ENCODE results near the gene DYSF.

Gene DYSF

DNA sequence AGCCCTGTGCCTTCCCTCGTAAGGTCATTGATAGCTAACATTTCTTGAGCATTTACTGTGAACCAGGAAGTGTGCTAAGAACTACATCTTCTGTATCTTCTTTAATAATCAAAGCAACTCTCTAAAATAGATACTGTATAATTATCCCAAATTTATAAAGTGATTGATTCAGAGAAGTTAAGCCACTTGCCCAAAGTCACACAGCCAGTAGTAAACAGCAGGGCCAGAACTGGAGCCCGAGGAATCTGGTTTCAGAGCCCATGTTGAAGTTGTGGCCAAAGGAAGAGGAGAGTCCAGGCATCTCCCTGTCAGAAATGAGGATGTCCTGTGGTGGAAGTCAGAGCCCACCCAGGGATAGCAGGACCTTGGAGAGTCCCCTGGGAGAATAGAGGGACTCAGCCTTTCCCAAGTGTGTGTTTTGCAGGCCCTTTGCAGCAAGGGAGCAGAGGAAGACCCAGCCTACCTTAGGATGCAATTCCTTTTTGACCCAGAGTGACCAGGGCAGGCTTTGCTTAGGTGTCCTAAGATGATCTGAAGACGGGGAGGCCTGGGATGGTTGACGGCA is 134.2 kb downstream of the DYSF start:
- no peak for TF ChIP-seq FOXP2 (optimal IDR thresholded peaks at IDR 0.05; ENCODE audit: borderline replicate concordance, extremely low read depth, extremely low read length, insufficient read depth)
- TF ChIP-seq, protein P1, sequence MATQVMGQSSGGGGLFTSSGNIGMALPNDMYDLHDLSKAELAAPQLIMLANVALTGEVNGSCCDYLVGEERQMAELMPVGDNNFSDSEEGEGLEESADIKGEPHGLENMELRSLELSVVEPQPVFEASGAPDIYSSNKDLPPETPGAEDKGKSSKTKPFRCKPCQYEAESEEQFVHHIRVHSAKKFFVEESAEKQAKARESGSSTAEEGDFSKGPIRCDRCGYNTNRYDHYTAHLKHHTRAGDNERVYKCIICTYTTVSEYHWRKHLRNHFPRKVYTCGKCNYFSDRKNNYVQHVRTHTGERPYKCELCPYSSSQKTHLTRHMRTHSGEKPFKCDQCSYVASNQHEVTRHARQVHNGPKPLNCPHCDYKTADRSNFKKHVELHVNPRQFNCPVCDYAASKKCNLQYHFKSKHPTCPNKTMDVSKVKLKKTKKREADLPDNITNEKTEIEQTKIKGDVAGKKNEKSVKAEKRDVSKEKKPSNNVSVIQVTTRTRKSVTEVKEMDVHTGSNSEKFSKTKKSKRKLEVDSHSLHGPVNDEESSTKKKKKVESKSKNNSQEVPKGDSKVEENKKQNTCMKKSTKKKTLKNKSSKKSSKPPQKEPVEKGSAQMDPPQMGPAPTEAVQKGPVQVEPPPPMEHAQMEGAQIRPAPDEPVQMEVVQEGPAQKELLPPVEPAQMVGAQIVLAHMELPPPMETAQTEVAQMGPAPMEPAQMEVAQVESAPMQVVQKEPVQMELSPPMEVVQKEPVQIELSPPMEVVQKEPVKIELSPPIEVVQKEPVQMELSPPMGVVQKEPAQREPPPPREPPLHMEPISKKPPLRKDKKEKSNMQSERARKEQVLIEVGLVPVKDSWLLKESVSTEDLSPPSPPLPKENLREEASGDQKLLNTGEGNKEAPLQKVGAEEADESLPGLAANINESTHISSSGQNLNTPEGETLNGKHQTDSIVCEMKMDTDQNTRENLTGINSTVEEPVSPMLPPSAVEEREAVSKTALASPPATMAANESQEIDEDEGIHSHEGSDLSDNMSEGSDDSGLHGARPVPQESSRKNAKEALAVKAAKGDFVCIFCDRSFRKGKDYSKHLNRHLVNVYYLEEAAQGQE (IDR thresholded peaks at IDR 0.05; ENCODE audit: insufficient read depth in 1 of 2, low read depth in 2 of 2, low read length in 2 of 2), result 0 out of 4 replicates have a peak, but pooled peaks of 1 of the 2 experiments have one; percentile 9

DNA sequence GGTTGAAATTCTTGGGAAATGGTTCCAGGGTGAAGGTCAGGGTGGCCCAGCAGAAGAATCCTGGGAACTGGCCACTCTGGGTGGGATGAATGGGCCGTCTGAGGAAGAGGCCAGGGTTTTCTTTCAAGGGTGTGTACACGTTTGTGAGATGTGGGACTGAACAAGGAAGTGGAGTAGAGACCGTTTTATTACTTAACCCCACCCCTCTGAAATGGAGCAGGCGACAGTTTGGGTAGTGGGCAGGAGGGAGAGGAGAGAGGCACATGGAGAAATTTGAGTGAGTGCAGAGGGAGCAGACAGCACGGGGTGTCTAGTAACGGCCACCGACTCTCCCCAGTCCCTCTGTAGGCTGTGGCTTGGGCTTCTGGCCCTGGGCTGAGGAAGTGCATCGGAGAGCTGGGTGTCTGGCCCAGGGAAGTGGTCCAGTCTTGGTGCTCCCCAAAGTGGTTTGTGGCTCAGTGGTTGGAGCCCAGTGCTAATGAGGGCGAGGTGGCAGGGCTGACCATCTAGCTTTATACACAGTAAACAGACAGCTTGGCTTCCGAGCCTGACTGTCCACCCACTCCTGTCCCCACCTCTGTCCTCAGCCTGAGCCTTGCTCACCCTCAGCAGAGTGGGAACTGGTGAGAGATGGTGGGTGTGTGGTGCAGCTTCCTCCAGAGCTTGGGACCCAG is 135.3 kb downstream of the DYSF start:
- TF ChIP-seq FOXP2 (optimal IDR thresholded peaks at IDR 0.05; ENCODE audit: borderline replicate concordance, extremely low read depth, extremely low read length, insufficient read depth), result no peak
- no peak for TF ChIP-seq SIN3A (IDR thresholded peaks at IDR 0.05; ENCODE audit: borderline replicate concordance, insufficient read depth, low read length)
- TF ChIP-seq, protein P1 (IDR thresholded peaks at IDR 0.05; ENCODE audit: insufficient read depth in 1 of 2, low read depth in 2 of 2, low read length in 2 of 2), result no peak
- no peak for TF ChIP-seq POLR2AphosphoS5 (IDR thresholded peaks at IDR 0.05; ENCODE audit: low read depth, low read length)

DNA sequence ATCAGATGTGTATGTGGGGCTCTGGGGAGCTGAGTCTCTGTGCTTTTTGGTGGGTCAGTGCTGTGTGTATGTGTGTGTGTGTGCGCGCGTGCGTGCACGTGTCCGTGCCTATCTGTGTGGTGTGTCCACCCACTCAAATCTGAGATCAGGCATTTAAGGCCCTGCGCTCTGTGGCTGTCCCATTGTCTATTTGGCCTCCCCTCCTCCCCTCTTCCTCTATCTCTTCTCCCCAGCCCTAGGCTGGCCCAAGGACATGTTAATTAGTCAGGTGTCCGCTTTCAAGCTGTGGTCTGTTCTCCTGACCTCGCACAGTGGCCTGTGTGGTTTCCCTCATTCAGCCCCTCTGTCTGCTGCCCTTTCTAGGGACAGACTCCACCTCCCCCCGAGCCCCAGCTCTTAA is 136.4 kb downstream of the DYSF start:
- TF ChIP-seq POLR2AphosphoS5 (IDR thresholded peaks at IDR 0.05; ENCODE audit: low read depth, low read length), result no peak
- no peak for TF ChIP-seq SIN3A (IDR thresholded peaks at IDR 0.05; ENCODE audit: borderline replicate concordance, insufficient read depth, low read length)
- TF ChIP-seq FOXP2 (optimal IDR thresholded peaks at IDR 0.05; ENCODE audit: borderline replicate concordance, extremely low read depth, extremely low read length, insufficient read depth), result no peak

DNA sequence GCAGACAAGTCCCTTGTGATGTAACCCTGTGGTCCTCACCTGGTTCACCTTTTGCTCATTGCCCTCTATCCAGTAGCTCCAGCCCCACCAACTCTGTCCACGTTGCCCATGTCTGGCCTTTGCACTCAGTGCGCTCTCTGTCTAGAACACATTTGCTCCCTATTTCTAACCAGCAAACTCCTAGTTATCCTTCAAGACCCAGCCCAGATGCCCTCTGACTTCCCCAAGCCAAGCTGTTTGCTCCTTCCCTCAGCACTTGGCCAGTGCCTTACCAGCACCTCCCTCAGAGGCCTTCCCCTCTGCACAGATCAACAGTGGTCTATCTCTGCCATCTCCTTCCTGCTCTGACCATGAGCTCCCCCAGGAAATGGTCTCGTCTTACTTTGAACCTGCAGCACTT is 137.7 kb downstream of the DYSF start:
- TF ChIP-seq, protein P1 (IDR thresholded peaks at IDR 0.05; ENCODE audit: insufficient read depth in 1 of 2, low read depth in 2 of 2, low read length in 2 of 2), result no peak
- TF ChIP-seq FOXP2 (optimal IDR thresholded peaks at IDR 0.05; ENCODE audit: borderline replicate concordance, extremely low read depth, extremely low read length, insufficient read depth), result no peak
- no peak for TF ChIP-seq TAF1 (IDR thresholded peaks at IDR 0.05; ENCODE audit: borderline replicate concordance, insufficient read depth, low read length)
- no peak for TF ChIP-seq SIN3A (IDR thresholded peaks at IDR 0.05; ENCODE audit: borderline replicate concordance, insufficient read depth, low read length)
- TF ChIP-seq POLR2AphosphoS5 (IDR thresholded peaks at IDR 0.05; ENCODE audit: low read depth, low read length), result no peak

DNA sequence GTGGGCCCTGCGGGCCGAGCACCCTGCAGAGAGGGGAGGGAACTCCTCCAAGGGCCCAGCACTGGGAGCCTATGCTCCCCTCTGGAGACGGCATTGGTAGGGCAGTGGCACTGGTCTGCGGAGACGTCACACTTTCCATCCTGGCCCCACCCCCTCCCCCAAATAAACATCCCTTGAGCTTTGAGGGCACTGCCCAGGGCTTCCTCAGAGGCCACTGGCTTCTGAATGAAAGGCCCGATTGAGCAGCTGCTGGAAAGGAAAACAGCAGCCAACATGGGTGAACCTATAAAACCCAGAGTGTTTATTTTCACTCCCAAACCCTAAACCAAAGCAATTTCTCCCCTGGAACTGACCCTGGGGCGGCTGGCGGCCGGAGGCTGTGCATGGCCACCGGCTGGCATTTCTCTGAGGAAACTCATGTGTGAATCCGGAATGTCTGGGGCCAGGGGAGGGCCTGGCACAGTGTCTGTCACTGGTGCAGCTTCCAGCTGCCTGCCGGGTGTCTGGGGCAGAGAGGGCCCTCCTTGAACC is 138.9 kb downstream of the DYSF start:
- TF ChIP-seq, protein P1 (IDR thresholded peaks at IDR 0.05; ENCODE audit: insufficient read depth in 1 of 2, low read depth in 2 of 2, low read length in 2 of 2), result no peak
- TF ChIP-seq POLR2AphosphoS5 (IDR thresholded peaks at IDR 0.05; ENCODE audit: low read depth, low read length), result no peak
- TF ChIP-seq SIN3A (IDR thresholded peaks at IDR 0.05; ENCODE audit: borderline replicate concordance, insufficient read depth, low read length), result no peak
- no peak for TF ChIP-seq TAF1 (IDR thresholded peaks at IDR 0.05; ENCODE audit: borderline replicate concordance, insufficient read depth, low read length)
- TF ChIP-seq FOXP2 (optimal IDR thresholded peaks at IDR 0.05; ENCODE audit: borderline replicate concordance, extremely low read depth, extremely low read length, insufficient read depth), result no peak

Data from PFSK-1 (cell line).